ENCODE data around the gene POU6F2. TPM values are rescaled to one million over a fixed set of nuclear protein-coding genes. Genes with fewer than 3 reads are reported as not detected.

POU6F2 gene
- total and polyA plus RNA-seq, 9 of the 15 experiments (the other 6 are each of a cell fraction or from before 2014, with no cell fraction given): 0.29 to 1.5 (median 0.96) TPM

DNA sequence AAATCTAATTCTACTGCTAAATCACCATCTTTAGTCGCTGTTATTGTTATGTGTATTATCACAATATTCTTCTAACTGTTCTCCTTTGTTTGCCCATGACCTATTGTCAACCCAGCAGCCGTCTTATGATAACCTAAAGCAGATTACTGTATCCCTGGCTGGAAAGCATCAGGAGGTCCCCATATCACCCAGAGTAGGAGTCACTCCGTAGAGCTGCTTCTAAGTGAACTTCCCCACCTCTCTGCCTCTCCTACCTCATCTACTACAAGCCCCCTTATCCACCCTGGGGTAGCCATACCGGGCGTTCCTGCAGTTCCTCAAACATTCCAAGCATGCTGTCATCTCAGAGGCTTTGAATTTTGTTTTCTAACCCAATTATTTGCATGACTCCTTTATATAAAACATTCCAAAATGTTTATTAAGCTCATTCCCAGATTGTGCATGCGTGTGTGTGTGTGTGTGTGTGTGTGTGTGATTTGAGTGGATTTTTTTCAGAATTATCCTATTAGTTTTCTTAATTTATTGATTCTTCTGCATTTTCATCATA, 39.7 kb downstream of the POU6F2 start:
- Histone ChIP-seq H3K9me1 (ENCODE audit: control insufficient read depth, insufficient read depth, low read length) (no peaks in the 10 kb centered on the region), H2AFZ (ENCODE audit: low read depth, low read length) (no peak overlapping the region), H4K20me1 (replicated peaks; ENCODE audit: control insufficient read depth, insufficient read depth, low read length) (no peaks in the 10 kb centered on the region), H3K9me3 (replicated peaks; ENCODE audit: control insufficient read depth, insufficient read depth, low read depth, low read length) (peaks cover 2% of the 10 kb centered on the region; the same call in 1 of the 2 replicates), H3K27me3 (ENCODE audit: control insufficient read depth in 2 of 2, insufficient read depth in 2 of 2, low read length in 2 of 2) (no peaks in the 10 kb centered on the region), H3K36me3 (ENCODE audit: control insufficient read depth, insufficient read depth, low read length) (no peaks in the 10 kb centered on the region), H3K27ac (ENCODE audit: extremely low read depth, low read depth, low read length) (no peak overlapping the region), H3K4me2 (ENCODE audit: insufficient read depth, low read length) (no peak overlapping the region), H3K79me2 (ENCODE audit: control insufficient read depth, insufficient read depth, low read length) (peaks cover 9% of the 10 kb centered on the region; the same call in 2 of the 3 replicates), H3K4me3 (no peak overlapping the region), H3K4me1 (replicated peaks in 1 of 2; ENCODE audit: control insufficient read depth in 2 of 2, insufficient read depth in 2 of 2, low read length in 2 of 2) (peaks cover 0 to 3% of the 10 kb centered on the region in 2 experiments; a peak in 1 of 5 replicates), H3K9ac (ENCODE audit: insufficient read depth in 1 of 2, low read depth in 2 of 2, low read length in 2 of 2) (no peak overlapping the region)
- DNase-seq (ENCODE audit: extremely low read depth in 1 of 4, low spot score in 3 of 4): no peak
- WGBS (ENCODE audit: insufficient coverage, low coverage, missing lambda C conversion rate): 29% methylated on average over 6 of the region's 6 CpGs
- 0 out of 3 replicates have a peak, but pooled peaks have one; percentile 12 for ATAC-seq
- no TSS peak for BruUV-seq (replicated peaks)
- no peak for FAIRE-seq
- ChIA-PET POLR2A (interaction anchor here (1.0 kb wide), 1 partner anchor 20 kb away, joined by 3 read pairs; no protein-coding TSS in a partner anchor), CTCF (ENCODE audit: low intra/inter-chr PET ratio) (no interaction called here)
- intact Hi-C loops (cut with micrococcal nuclease): no loop called here
- in situ Hi-C loops (cut with MboI): loop anchor here (25.0 kb wide), 1 partner anchor 1630 kb away; no protein-coding TSS in a partner anchor
- TF ChIP-seq POU5F1 (IDR thresholded peaks at IDR 0.05; ENCODE audit: borderline replicate concordance, low read depth, low read length, partially characterized antibody) (no peak), ZNF174 (CRISPR knock-in tag; IDR thresholded peaks at IDR 0.05) (no peak), TRIM25 (IDR thresholded peaks at IDR 0.05; ENCODE audit: borderline replicate concordance) (no peak), KDM2B (CRISPR knock-in tag; IDR thresholded peaks at IDR 0.05) (no peak), CTBP1 (IDR thresholded peaks at IDR 0.05; ENCODE audit: borderline replicate concordance) (no peak), FOS (IDR thresholded peaks at IDR 0.05; ENCODE audit: extremely low read depth, insufficient read length) (no peak), NR2C2 (CRISPR knock-in tag; IDR thresholded peaks at IDR 0.05) (no peak), NR2C2 (tag; IDR thresholded peaks at IDR 0.05) (no peak), ZNF263 (CRISPR knock-in tag; IDR thresholded peaks at IDR 0.05; ENCODE audit: borderline replicate concordance) (no peak), ZNF280B (CRISPR knock-in tag; IDR thresholded peaks at IDR 0.05) (no peak), SUPT5H (IDR thresholded peaks at IDR 0.05) (no peak), ATF7 (IDR thresholded peaks at IDR 0.05) (no peak), CEBPG (CRISPR knock-in tag; IDR thresholded peaks at IDR 0.05) (no peak), CEBPG (tag; conservative IDR thresholded peaks at IDR 0.05 in 1 of 2, IDR thresholded peaks at IDR 0.05 in 1 of 2) (no peak), YBX1 (IDR thresholded peaks at IDR 0.05) (no peak), THRA (IDR thresholded peaks at IDR 0.05) (no peak), HDAC8 (tag; IDR thresholded peaks at IDR 0.05) (no peak)
